Neural cell (in vitro differentiated cells): ENCODE data around the gene LRRC38.

Experiments
- EZH2 ChIP-seq: fragments of 200-600, 300-800 bp; shearing (Covaris generic), sonication (generic); IDR thresholded peaks from 2 replicates; pipeline ENCODE4 v1.6.1; 2014; ENCODE audit warnings: antibody characterized with exemption, low read length, borderline replicate concordance, mild to moderate bottlenecking; ENCODE audit not compliant: insufficient read depth, poor library complexity, severe bottlenecking
- MXI1 ChIP-seq: fragments of 450-650 bp; conservative IDR thresholded peaks from 2 replicates; pipeline ENCODE4 v1.6.1; 2014; ENCODE audit warnings: antibody characterized with exemption, mild to moderate bottlenecking; ENCODE audit not compliant: poor library complexity, severe bottlenecking
- POLR2AphosphoS5 ChIP-seq: IDR thresholded peaks from 2 replicates; pipeline ENCODE4 v1.6.1; 2012
- RAD21 ChIP-seq: fragments of 450-650 bp; conservative IDR thresholded peaks from 2 replicates; pipeline ENCODE4 v1.6.1; 2014; ENCODE audit warnings: antibody characterized with exemption, mild to moderate bottlenecking, moderate library complexity
- TAF1 ChIP-seq: IDR thresholded peaks from 2 replicates; pipeline ENCODE4 v1.6.1; 2012; ENCODE audit warnings: low read depth
- TF ChIP-seq, protein P1 (sequence below): fragments of 450-650 bp; IDR thresholded peaks from 2 replicates; pipeline ENCODE4 v1.5.1; 2014; ENCODE audit warnings: antibody characterized with exemption, mild to moderate bottlenecking, moderate library complexity; ENCODE audit not compliant: poor library complexity, severe bottlenecking

DNA sequence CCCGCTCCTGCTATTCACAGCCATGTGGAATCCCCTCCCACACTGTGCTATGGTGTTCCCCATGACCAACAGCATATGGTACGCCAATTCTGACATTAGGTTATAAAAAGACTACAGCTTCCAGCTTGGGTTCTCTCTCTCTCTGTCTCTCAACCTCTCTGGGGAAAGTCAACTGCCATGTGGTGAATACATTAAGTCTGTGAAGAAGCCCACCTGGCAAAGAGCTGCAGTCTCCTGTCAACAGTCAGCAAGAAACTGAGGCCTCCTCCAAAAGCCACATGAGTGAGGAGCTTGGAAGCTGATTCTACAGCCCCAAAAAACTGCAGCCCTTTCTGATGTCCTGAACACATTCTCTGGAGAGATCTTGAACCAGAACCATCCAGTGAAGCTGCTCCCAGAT lies 25.0 kb upstream of the LRRC38 start:
- TF ChIP-seq, protein P1, sequence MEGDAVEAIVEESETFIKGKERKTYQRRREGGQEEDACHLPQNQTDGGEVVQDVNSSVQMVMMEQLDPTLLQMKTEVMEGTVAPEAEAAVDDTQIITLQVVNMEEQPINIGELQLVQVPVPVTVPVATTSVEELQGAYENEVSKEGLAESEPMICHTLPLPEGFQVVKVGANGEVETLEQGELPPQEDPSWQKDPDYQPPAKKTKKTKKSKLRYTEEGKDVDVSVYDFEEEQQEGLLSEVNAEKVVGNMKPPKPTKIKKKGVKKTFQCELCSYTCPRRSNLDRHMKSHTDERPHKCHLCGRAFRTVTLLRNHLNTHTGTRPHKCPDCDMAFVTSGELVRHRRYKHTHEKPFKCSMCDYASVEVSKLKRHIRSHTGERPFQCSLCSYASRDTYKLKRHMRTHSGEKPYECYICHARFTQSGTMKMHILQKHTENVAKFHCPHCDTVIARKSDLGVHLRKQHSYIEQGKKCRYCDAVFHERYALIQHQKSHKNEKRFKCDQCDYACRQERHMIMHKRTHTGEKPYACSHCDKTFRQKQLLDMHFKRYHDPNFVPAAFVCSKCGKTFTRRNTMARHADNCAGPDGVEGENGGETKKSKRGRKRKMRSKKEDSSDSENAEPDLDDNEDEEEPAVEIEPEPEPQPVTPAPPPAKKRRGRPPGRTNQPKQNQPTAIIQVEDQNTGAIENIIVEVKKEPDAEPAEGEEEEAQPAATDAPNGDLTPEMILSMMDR: no peak
- TF ChIP-seq TAF1 (no peak), EZH2 (no peak), POLR2AphosphoS5 (no peak), RAD21 (no peak), MXI1 (no peak)
